Measurements from ENCODE around the gene LITAF.

Gene LITAF

GRCh38 chr16:11575223-11575589, 11.5 kb downstream of the LITAF start:
- no peak for TF ChIP-seq CTCF (conservative IDR thresholded peaks at IDR 0.05)
- no peak overlapping the region for H3K27ac ChIP-seq

GRCh38 chr16:11572301-11572995, 14.3 kb downstream of the LITAF start:
- H3K27ac ChIP-seq = no peak overlapping the region
- TF ChIP-seq CTCF (conservative IDR thresholded peaks at IDR 0.05) = no peak

GRCh38 chr16:11571549-11571948, 15.2 kb downstream of the LITAF start:
- H3K27ac ChIP-seq = no peak overlapping the region
- TF ChIP-seq CTCF (conservative IDR thresholded peaks at IDR 0.05) = no peak

GRCh38 chr16:11570806-11571205, 15.9 kb downstream of the LITAF start:
- TF ChIP-seq CTCF (conservative IDR thresholded peaks at IDR 0.05) = no peak
- H3K27ac ChIP-seq = no peak overlapping the region

- TF ChIP-seq CTCF (conservative IDR thresholded peaks at IDR 0.05) = no peak
- H3K27ac ChIP-seq = no peak overlapping the region
Measured at GRCh38 chr16:11570258-11570657, 16.5 kb downstream of the LITAF start.

GRCh38 chr16:11566398-11566797, 20.3 kb downstream of the LITAF start:
- TF ChIP-seq CTCF (conservative IDR thresholded peaks at IDR 0.05) = no peak
- H3K27ac ChIP-seq = no peak overlapping the region

- no peak for TF ChIP-seq CTCF (conservative IDR thresholded peaks at IDR 0.05)
- H3K27ac ChIP-seq = no peak overlapping the region
Measured at GRCh38 chr16:11565665-11566064, 21.1 kb downstream of the LITAF start.
